BE2C (cell line): ENCODE results near the gene SIAH1.

Experiments used
- DNase-seq: peaks from one replicate; pipeline ENCODE4 v3.0.0-alpha.2; 2020
- H3K27me3 ChIP-seq: fragments of 250-450 bp; sonication (Bioruptor Pico); 2 replicates; pipeline ENCODE4 v1.5.1; 2020; ENCODE audit warnings: mild to moderate bottlenecking
- H3K36me3 ChIP-seq: fragments of 250-450 bp; sonication (Bioruptor Pico); 2 replicates; pipeline ENCODE4 v1.5.1; 2020; ENCODE audit warnings: mild to moderate bottlenecking
- H3K4me1 ChIP-seq: fragments of 250-450 bp; sonication (Bioruptor Pico); 2 replicates; pipeline ENCODE4 v1.5.1; 2020
- H3K4me3 ChIP-seq: 2 replicates; pipeline ENCODE4 v1.5.1; 2011; ENCODE audit warnings: low read depth, low read length
- H3K9me3 ChIP-seq: fragments of 250-450 bp; sonication (Bioruptor Pico); 2 replicates; pipeline ENCODE4 v1.5.1; 2020
- TF ChIP-seq, protein P1 (sequence below): IDR thresholded peaks from 2 replicates; pipeline ENCODE4 v1.5.1; 2012; ENCODE audit warnings: mild to moderate bottlenecking, low read depth, low read length

The SIAH1 gene

DNA sequence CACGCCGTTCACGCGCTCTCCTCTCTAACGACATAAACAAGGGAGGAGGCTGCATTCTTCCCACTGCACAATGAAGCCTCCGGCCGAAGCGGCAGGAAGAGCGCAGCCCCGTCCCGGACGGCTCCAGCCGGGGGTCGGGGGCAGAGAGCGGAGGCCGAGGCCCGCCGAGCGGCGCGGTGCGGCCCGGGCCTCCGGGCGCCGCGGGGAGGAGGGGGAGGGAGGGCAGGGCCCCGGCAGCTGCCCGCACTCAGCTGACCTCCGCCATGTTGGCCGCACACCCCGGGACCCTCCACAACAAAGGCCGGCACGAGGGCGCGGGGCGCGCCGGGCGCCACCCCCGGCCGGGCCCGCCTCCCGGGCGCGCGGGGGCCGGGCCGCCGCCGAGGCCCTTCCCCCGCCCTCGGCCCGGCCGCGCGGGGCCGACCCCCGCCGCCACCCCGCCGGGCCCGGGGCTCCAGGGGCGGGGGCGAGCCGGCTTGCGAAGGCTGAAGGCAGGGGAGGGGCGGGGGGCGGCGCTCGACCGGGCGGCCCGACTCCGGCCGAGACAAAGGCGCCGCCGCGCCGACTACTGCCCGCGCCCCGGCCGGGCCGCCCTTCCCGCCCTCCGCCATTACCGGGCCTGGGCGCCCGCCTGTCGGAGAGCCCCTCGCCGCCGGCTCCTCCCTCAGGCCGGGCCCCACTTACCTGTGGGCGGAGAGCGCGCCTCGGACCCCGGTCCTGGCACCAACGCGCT, 527 bp downstream of the SIAH1 start:
- TF ChIP-seq, protein P1, sequence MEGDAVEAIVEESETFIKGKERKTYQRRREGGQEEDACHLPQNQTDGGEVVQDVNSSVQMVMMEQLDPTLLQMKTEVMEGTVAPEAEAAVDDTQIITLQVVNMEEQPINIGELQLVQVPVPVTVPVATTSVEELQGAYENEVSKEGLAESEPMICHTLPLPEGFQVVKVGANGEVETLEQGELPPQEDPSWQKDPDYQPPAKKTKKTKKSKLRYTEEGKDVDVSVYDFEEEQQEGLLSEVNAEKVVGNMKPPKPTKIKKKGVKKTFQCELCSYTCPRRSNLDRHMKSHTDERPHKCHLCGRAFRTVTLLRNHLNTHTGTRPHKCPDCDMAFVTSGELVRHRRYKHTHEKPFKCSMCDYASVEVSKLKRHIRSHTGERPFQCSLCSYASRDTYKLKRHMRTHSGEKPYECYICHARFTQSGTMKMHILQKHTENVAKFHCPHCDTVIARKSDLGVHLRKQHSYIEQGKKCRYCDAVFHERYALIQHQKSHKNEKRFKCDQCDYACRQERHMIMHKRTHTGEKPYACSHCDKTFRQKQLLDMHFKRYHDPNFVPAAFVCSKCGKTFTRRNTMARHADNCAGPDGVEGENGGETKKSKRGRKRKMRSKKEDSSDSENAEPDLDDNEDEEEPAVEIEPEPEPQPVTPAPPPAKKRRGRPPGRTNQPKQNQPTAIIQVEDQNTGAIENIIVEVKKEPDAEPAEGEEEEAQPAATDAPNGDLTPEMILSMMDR = no peak
- H3K4me1 ChIP-seq = no peaks in the 10 kb centered on the region
- H3K9me3 ChIP-seq = no peaks in the 10 kb centered on the region
- peak overlapping the region; percentile 82 for H3K4me3 ChIP-seq
- peak; percentile 73 for DNase-seq
- H3K27me3 ChIP-seq = no peaks in the 10 kb centered on the region
- H3K36me3 ChIP-seq = peaks cover 3% of the 10 kb centered on the region; the same call in 1 of the 2 replicates

GRCh38 chr16:48383877-48384519, 1.2 kb downstream of the SIAH1 start:
- peaks cover 3% of the 10 kb centered on the region; the same call in 1 of the 2 replicates for H3K36me3 ChIP-seq
- no peaks in the 10 kb centered on the region for H3K27me3 ChIP-seq
- peak overlapping the region; percentile 82 for H3K4me3 ChIP-seq
- DNase-seq = no peak
- H3K4me1 ChIP-seq = no peaks in the 10 kb centered on the region
- TF ChIP-seq, protein P1 = no peak
- H3K9me3 ChIP-seq = no peaks in the 10 kb centered on the region

GRCh38 chr16:48383009-48383876, 2.0 kb downstream of the SIAH1 start:
- peak overlapping the region; percentile 82 for H3K4me3 ChIP-seq
- H3K27me3 ChIP-seq = no peaks in the 10 kb centered on the region
- TF ChIP-seq, protein P1 = no peak
- H3K9me3 ChIP-seq = no peaks in the 10 kb centered on the region
- H3K4me1 ChIP-seq = no peaks in the 10 kb centered on the region
- peaks cover 3% of the 10 kb centered on the region; the same call in 1 of the 2 replicates for H3K36me3 ChIP-seq
- no peak for DNase-seq

DNA sequence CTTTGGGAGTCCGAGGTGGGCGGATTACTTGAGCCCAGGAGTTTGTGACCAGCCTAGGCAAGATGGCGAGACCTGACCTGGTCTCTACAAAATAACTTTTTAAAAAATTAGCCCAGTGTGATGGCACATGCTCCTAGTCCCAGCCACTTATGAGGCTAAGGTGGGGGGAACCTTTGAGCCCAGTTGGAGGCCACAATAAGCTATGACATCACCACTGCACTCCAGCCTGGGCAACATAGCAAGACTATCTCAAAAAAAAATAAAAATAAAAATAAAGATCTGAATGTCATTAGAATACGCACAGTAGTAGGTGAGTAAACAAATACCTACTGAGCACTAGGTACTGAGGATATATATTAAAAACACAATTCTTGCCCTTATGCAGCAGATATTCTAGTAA, 3.1 kb downstream of the SIAH1 start:
- Histone ChIP-seq H3K4me3 (no peak overlapping the region), H3K4me1 (no peaks in the 10 kb centered on the region), H3K36me3 (peaks cover 3% of the 10 kb centered on the region; the same call in 1 of the 2 replicates), H3K9me3 (no peaks in the 10 kb centered on the region), H3K27me3 (no peaks in the 10 kb centered on the region)
- TF ChIP-seq, protein P1 = no peak
- DNase-seq = no peak

GRCh38 chr16:48381201-48381600, 4.0 kb downstream of the SIAH1 start:
- Histone ChIP-seq H3K4me3 (no peak overlapping the region), H3K27me3 (no peaks in the 10 kb centered on the region), H3K9me3 (no peaks in the 10 kb centered on the region), H3K4me1 (no peaks in the 10 kb centered on the region), H3K36me3 (peaks cover 3% of the 10 kb centered on the region; the same call in 1 of the 2 replicates)
- TF ChIP-seq, protein P1 = no peak
- DNase-seq = no peak
